BJ (cell line): ENCODE results near the gene COL11A1. TPM values are rescaled to one million over a fixed set of nuclear protein-coding genes. Genes with fewer than 3 reads are reported as not detected.
A peak's percentile ranks its signal among the peaks of the same experiment; 100 is the strongest.

ENCODE experiments used
- CTCF ChIA-PET: fragments of 350-600 bp; formaldehyde crosslinking; extraction: SDS; loops from one replicate; lab custom pipeline; 2021; ENCODE audit warnings: antibody characterized with exemption, inconsistent platforms; lab: Yijun Ruan, JAX
- POLR2A ChIA-PET: fragments of 300-600 bp; sonication (Branson Sonifier 250); formaldehyde crosslinking; extraction: SDS; loops from one replicate; lab custom pipeline; 2021; ENCODE audit warnings: antibody characterized with exemption; lab: Charles Lee
- DNase-seq: peaks from one replicate; pipeline ENCODE4 v3.0.0-alpha.2; 2011; ENCODE audit warnings: low read depth
- H3K27me3 ChIP-seq: 2 replicates; pipeline ENCODE4 v1.6.0; 2011; ENCODE audit warnings: low read length; ENCODE audit not compliant: control insufficient read depth, insufficient read depth
- H3K36me3 ChIP-seq: 2 replicates; pipeline ENCODE4 v1.5.1; 2011; ENCODE audit warnings: low read length; ENCODE audit not compliant: control insufficient read depth, insufficient read depth
- H3K4me3 ChIP-seq: 2 replicates; pipeline ENCODE4 v1.5.1; 2011; ENCODE audit warnings: low read depth, mild to moderate bottlenecking, control low read depth, low read length
- polyA plus RNA-seq: library from polyadenylated mRNA; depleted of rRNA; stranded (reverse); fragments of >200 nt; gene quantifications from 2 replicates; pipeline ENCODE4 v1.2.3, GENCODE V29; 2011
- TF ChIP-seq, protein P1 (sequence below): IDR thresholded peaks from 2 replicates; pipeline ENCODE4 v1.5.1; 2011; ENCODE audit warnings: low read depth, mild to moderate bottlenecking, control low read depth, inconsistent platforms, low read length, moderate library complexity; ENCODE audit not compliant: insufficient read depth

The COL11A1 gene
- polyA plus RNA-seq, 1 experiment = 34.4 TPM

DNA sequence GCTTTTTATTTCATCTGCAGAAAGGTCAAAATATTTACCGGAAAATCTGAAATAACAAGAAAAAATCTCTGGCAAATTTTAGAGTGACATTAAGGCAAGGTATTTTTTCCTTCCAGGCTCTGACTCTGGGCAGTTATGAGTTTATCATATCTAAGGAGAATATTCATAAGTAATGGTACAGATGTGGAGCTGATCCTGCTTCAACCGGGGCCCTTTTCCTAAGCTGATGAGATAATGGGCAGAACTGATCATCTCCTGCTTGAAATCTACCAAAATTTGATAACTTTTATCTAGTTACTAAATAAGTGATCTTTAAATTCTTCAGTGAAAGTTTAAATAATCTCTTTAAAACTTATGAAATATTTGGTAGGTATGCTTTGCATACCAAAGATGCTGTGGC is 211.6 kb downstream of the COL11A1 start:
- no peak overlapping the region for H3K4me3 ChIP-seq
- DNase-seq = no peak
- CTCF ChIA-PET = no interaction called here

DNA sequence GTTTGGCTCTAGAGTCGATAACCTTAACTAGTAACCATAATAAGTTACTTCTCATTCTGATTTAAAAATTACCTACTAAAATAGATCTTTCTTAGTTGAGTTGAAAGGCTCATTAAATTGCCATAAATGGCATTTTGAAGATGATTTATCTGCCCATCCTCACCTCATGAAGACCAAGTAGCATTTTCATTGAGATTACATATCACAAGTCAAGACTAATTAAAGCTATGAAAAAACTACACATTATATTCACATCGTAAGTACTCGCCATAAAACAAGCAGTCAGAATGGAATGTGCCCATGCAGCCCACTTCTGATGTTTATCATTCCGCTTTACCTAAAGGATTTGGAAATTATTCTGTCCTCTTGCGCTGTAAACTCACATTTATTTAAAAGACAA is 212.0 kb downstream of the COL11A1 start:
- Histone ChIP-seq H3K27me3 (no peaks in the 10 kb centered on the region), H3K36me3 (no peaks in the 10 kb centered on the region), H3K4me3 (no peak overlapping the region)
- DNase-seq = no peak
- CTCF ChIA-PET = no interaction called here
- POLR2A ChIA-PET = no interaction called here
- TF ChIP-seq, protein P1, sequence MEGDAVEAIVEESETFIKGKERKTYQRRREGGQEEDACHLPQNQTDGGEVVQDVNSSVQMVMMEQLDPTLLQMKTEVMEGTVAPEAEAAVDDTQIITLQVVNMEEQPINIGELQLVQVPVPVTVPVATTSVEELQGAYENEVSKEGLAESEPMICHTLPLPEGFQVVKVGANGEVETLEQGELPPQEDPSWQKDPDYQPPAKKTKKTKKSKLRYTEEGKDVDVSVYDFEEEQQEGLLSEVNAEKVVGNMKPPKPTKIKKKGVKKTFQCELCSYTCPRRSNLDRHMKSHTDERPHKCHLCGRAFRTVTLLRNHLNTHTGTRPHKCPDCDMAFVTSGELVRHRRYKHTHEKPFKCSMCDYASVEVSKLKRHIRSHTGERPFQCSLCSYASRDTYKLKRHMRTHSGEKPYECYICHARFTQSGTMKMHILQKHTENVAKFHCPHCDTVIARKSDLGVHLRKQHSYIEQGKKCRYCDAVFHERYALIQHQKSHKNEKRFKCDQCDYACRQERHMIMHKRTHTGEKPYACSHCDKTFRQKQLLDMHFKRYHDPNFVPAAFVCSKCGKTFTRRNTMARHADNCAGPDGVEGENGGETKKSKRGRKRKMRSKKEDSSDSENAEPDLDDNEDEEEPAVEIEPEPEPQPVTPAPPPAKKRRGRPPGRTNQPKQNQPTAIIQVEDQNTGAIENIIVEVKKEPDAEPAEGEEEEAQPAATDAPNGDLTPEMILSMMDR = no peak

More for the DNA sequence above, 211.6 kb downstream of the COL11A1 start:
- Histone ChIP-seq H3K36me3 (no peaks in the 10 kb centered on the region), H3K27me3 (no peaks in the 10 kb centered on the region)
- TF ChIP-seq, protein P1 = no peak
- POLR2A ChIA-PET = no interaction called here

DNA sequence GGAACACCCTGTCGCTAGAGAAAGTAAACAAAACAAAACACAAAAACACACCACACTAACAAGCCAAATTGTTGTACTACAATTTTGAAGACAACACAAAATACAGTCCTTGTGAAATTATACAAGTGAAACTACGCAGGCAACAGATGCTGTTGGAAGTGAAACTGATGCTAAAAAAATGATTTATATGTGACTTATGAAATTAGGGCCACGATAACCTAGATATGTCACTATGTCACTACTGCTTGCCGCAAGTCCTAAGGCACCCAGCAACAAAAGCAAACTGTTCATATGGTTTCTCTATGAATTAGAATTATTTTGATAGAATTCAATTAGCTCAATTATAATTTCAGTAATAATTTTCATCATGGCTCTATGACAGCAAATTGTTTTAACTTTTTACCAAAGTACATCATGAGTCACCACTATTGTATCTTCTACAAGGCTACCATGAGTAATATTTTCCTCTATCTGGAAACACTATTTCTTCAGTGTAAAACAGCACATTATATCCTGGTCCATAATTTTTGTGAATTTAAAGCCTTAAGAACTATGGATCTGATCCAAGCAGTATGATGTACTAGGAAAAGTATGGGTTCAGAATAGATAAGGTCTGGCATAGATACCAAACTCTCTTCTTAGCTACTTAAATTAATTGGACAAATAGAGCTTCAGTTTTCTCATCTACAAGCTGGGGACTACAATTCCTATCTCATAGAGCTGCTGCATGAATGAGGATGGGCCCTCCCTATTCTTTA is 216.3 kb downstream of the COL11A1 start:
- H3K4me3 ChIP-seq = no peak overlapping the region

GRCh38 chr1:102886638-102887037 is 221.7 kb downstream of the COL11A1 start:
- ChIA-PET CTCF (no interaction called here), POLR2A (no interaction called here)
- Histone ChIP-seq H3K27me3 (no peaks in the 10 kb centered on the region), H3K36me3 (peaks cover 1% of the 10 kb centered on the region), H3K4me3 (no peak overlapping the region)
- TF ChIP-seq, protein P1 = no peak
- no peak for DNase-seq

More for the DNA sequence above, 216.3 kb downstream of the COL11A1 start:
- TF ChIP-seq, protein P1 = no peak
- ChIA-PET CTCF (no interaction called here), POLR2A (no interaction called here)
- H3K36me3 ChIP-seq = no peaks in the 10 kb centered on the region
- DNase-seq = peak; percentile 33
- no peaks in the 10 kb centered on the region for H3K27me3 ChIP-seq

GRCh38 chr1:102884238-102884637 is 224.1 kb downstream of the COL11A1 start:
- Histone ChIP-seq H3K4me3 (no peak overlapping the region), H3K27me3 (no peaks in the 10 kb centered on the region), H3K36me3 (peaks cover 1% of the 10 kb centered on the region)
- CTCF ChIA-PET = no interaction called here
- POLR2A ChIA-PET = no interaction called here
- TF ChIP-seq, protein P1 = no peak
- DNase-seq = no peak
